Panc1 (cell line): ENCODE results near the gene UBXN6. TPM values are rescaled to one million over a fixed set of nuclear protein-coding genes. Genes with fewer than 3 reads are reported as not detected.

ENCODE experiments used
- ATAC-seq: fragments of 200-7000 bp; cut with Tn5 transposase; 2 replicates; pipeline ENCODE4 v1.9.1; 2020; ENCODE audit warnings: mild to moderate bottlenecking, moderate library complexity
- BruUV-seq: library from RNA; stranded (reverse); fragments of 400-500 nt; replicated peaks from 2 replicates; lab custom pipeline; 2021; lab: Mats Ljungman, UMichigan
- CTCF ChIA-PET: fragments of 300-600 bp; sonication (Branson Sonifier 250); formaldehyde crosslinking; loops from one replicate; lab custom pipeline; 2022; ENCODE audit warnings: antibody characterized with exemption; lab: Charles Lee
- POLR2A ChIA-PET: fragments of 300-600 bp; sonication (Branson Sonifier 250); formaldehyde crosslinking; loops from one replicate; lab custom pipeline; 2022; ENCODE audit warnings: antibody characterized with exemption; lab: Charles Lee
- DNase-seq: peaks from one replicate; pipeline ENCODE4 v3.0.0-alpha.2; 2010; ENCODE audit warnings: low read depth, low spot score
- H3K27ac ChIP-seq: 2 replicates; pipeline ENCODE4 v1.5.1; 2011; ENCODE audit warnings: mild to moderate bottlenecking, low read length, inconsistent platforms
- H3K27me3 ChIP-seq: fragments of 200-500 bp; sonication (Bioruptor generic); 2 replicates; pipeline ENCODE4 v1.6.0; 2014; ENCODE audit warnings: low read length, inconsistent platforms; ENCODE audit not compliant: control insufficient read depth, insufficient read depth
- H3K36me3 ChIP-seq: fragments of 200-500 bp; sonication (Bioruptor generic); 2 replicates; pipeline ENCODE4 v1.5.1; 2014; ENCODE audit warnings: inconsistent platforms, mild to moderate bottlenecking, low read length, moderate library complexity; ENCODE audit not compliant: control insufficient read depth, insufficient read depth
- H3K4me1 ChIP-seq: 2 replicates; pipeline ENCODE4 v1.5.1; 2011; ENCODE audit warnings: inconsistent platforms, mild to moderate bottlenecking, low read length, moderate library complexity; ENCODE audit not compliant: control insufficient read depth, insufficient read depth
- H3K4me3 ChIP-seq, 2 experiments: 2 replicates each; pipeline ENCODE4 v1.5.1; 2011 to 2012; ENCODE audit warnings: low read depth in 2 of 2, low read length in 2 of 2, mild to moderate bottlenecking in 2 of 2, inconsistent platforms in 1 of 2, moderate library complexity in 1 of 2
- H3K9me3 ChIP-seq: fragments of 200-500 bp; sonication (Bioruptor generic); 2 replicates; pipeline ENCODE4 v1.5.1; 2014; ENCODE audit warnings: low read depth, mild to moderate bottlenecking, inconsistent platforms, low read length, moderate library complexity; ENCODE audit not compliant: control insufficient read depth, insufficient read depth
- CTCF ChIP-seq: fragments of 450-650 bp; IDR thresholded peaks from 2 replicates; pipeline ENCODE4 v1.5.1; 2017; ENCODE audit warnings: mild to moderate bottlenecking
- POLR2AphosphoS5 ChIP-seq: IDR thresholded peaks from 2 replicates; pipeline ENCODE4 v1.6.1; 2012; ENCODE audit warnings: mild to moderate bottlenecking, low read depth, low read length, moderate library complexity
- REST ChIP-seq, 2 experiments: IDR thresholded peaks; 2 replicates each; pipeline ENCODE4 v1.6.1; 2011 to 2012; ENCODE audit warnings: low read depth in 2 of 2, control low read depth in 1 of 2, low read length in 1 of 2, mild to moderate bottlenecking in 1 of 2, moderate library complexity in 1 of 2; ENCODE audit not compliant: insufficient read depth in 1 of 2
- SIN3A ChIP-seq: IDR thresholded peaks from 2 replicates; pipeline ENCODE4 v1.6.1; 2012; ENCODE audit warnings: low read depth, mild to moderate bottlenecking, low read length, moderate library complexity, borderline replicate concordance; ENCODE audit not compliant: insufficient read depth
- TCF7L2 ChIP-seq: IDR thresholded peaks from 2 replicates; pipeline ENCODE4 v1.6.1; 2011; ENCODE audit warnings: mild to moderate bottlenecking, low read depth, low read length, inconsistent platforms
- in situ Hi-C: cut with HindIII; loops from 2 replicates; pipeline ENCODE4 v1.10.0; 2016; ENCODE audit warnings: low sequenced_read_pairs, low pct_unique_long_range_greater_than_20kb
- intact Hi-C: fragments of 100-400 bp; cut with micrococcal nuclease; formaldehyde crosslinking; loops from one replicate; pipeline ENCODE4 v1.10.0; 2022; ENCODE audit not compliant: unreplicated experiment
- total RNA-seq: library from RNA; stranded (reverse); gene quantifications from one replicate; pipeline ENCODE4 v1.2.1, GENCODE V29; 2021; ENCODE audit not compliant: unreplicated experiment

UBXN6 gene
- total RNA-seq, 1 experiment from 2014 or later, result 55.6 TPM

- no peak for TF ChIP-seq SIN3A
- no peak for TF ChIP-seq REST (IDR thresholded peaks at IDR 0.05; ENCODE audit: insufficient read depth in 1 of 2, low read depth in 2 of 2, low read length in 1 of 2)
- TF ChIP-seq TCF7L2, result no peak
- no peak for TF ChIP-seq POLR2AphosphoS5
- TF ChIP-seq CTCF, result no peak
Measured at GRCh38 chr19:4499318-4499717, 41.7 kb upstream of the UBXN6 start.

GRCh38 chr19:4498694-4499093 lies 41.1 kb upstream of the UBXN6 start:
- BruUV-seq, result no TSS peak
- ATAC-seq, result no peak
- no peak overlapping the region for H3K4me3 ChIP-seq
- H3K9me3 ChIP-seq, result no peaks in the 10 kb centered on the region
- no peaks in the 10 kb centered on the region for H3K4me1 ChIP-seq
- POLR2A ChIA-PET, result no interaction called here
- H3K27me3 ChIP-seq, result no peaks in the 10 kb centered on the region
- in situ Hi-C loops, result no loop called here
- CTCF ChIA-PET, result no interaction called here
- no peaks in the 10 kb centered on the region for H3K36me3 ChIP-seq
- DNase-seq, result no peak
- intact Hi-C loops, result no loop called here
- H3K27ac ChIP-seq, result no peak overlapping the region
- TF ChIP-seq CTCF, result no peak
- TF ChIP-seq POLR2AphosphoS5, result no peak
- no peak for TF ChIP-seq TCF7L2
- TF ChIP-seq REST (IDR thresholded peaks at IDR 0.05; ENCODE audit: insufficient read depth in 1 of 2, low read depth in 2 of 2, low read length in 1 of 2), result no peak
- no peak for TF ChIP-seq SIN3A

More at GRCh38 chr19:4499318-4499717, 41.7 kb upstream of the UBXN6 start:
- Histone ChIP-seq H3K27ac (no peak overlapping the region), H3K9me3 (no peaks in the 10 kb centered on the region), H3K27me3 (no peaks in the 10 kb centered on the region), H3K36me3 (no peaks in the 10 kb centered on the region), H3K4me3 (no peak overlapping the region), H3K4me1 (no peaks in the 10 kb centered on the region)
- no peak for ATAC-seq
- POLR2A ChIA-PET, result no interaction called here
- CTCF ChIA-PET, result no interaction called here
- in situ Hi-C loops, result no loop called here
- BruUV-seq, result no TSS peak
- DNase-seq, result no peak
- intact Hi-C loops, result no loop called here
